ENCODE results near the gene OGN. TPM values are rescaled to one million over a fixed set of nuclear protein-coding genes. Genes with fewer than 3 reads are reported as not detected.
"Not testable (repeated sequence)": the region's sequence is repeated elsewhere in the genome, so short reads cannot be mapped to it uniquely, and the experiment has no call there.

Gene OGN
- polyA plus RNA-seq, 1 donor (not counting 4 experiments of a cell fraction or from before 2014, with no cell fraction given) = not detected

- no peak overlapping the region for H2AFZ ChIP-seq (ENCODE audit: control insufficient read depth, low read length)
- no peaks in the 10 kb centered on the region for H3K4me1 ChIP-seq (ENCODE audit: control insufficient read depth, extremely low read depth, insufficient read depth, low read length)
- no peaks in the 10 kb centered on the region for H3K27me3 ChIP-seq (ENCODE audit: control insufficient read depth, extremely low read depth, insufficient read depth, low read length)
- TF ChIP-seq CTCF (optimal IDR thresholded peaks at IDR 0.05 in 1 of 3, IDR thresholded peaks at IDR 0.05 in 1 of 3, conservative IDR thresholded peaks at IDR 0.05 in 1 of 3; ENCODE audit: extremely low read depth in 1 of 3, insufficient read depth in 2 of 3, low read length in 3 of 3) = no peak
- no peak for TF ChIP-seq EZH2 (IDR thresholded peaks at IDR 0.05; ENCODE audit: low read length)
- FAIRE-seq (no peak), DNase-seq (ENCODE audit: low read depth, low spot score) (no peak)
- H3K4me3 ChIP-seq (ENCODE audit: control insufficient read depth in 2 of 3, extremely low read depth in 1 of 3, insufficient read depth in 2 of 3, low read depth in 1 of 3, low read length in 3 of 3) = no peak overlapping the region
- dilution Hi-C loops (cut with MboI; ENCODE audit: extremely low pct_ligation_motif_present, low sequenced_read_pairs) = no loop called here
- H4K20me1 ChIP-seq (ENCODE audit: control insufficient read depth, extremely low read depth, insufficient read depth, low read length) = no peaks in the 10 kb centered on the region
- H3K79me2 ChIP-seq (ENCODE audit: control insufficient read depth, insufficient read depth, low read length) = no peaks in the 10 kb centered on the region
- no peaks in the 10 kb centered on the region for H3K9me1 ChIP-seq (ENCODE audit: control insufficient read depth, extremely low read depth, insufficient read depth, low read length)
- H3K27ac ChIP-seq (ENCODE audit: control insufficient read depth, insufficient read depth, low read length) = no peak overlapping the region
- H3K4me2 ChIP-seq (ENCODE audit: control insufficient read depth, extremely low read depth, insufficient read depth, low read depth, low read length) = no peak overlapping the region
- no peaks in the 10 kb centered on the region for H3K9me3 ChIP-seq (ENCODE audit: control insufficient read depth, low read depth, low read length)
- no peak overlapping the region for H3K9ac ChIP-seq (ENCODE audit: control insufficient read depth, extremely low read depth, insufficient read depth, low read length)
- H3K36me3 ChIP-seq (ENCODE audit: control insufficient read depth in 2 of 2, extremely low read depth in 1 of 2, insufficient read depth in 2 of 2, low read length in 2 of 2) = no peaks in the 10 kb centered on the region
Observed at GRCh38 chr9:92422611-92423338, 18.4 kb upstream of the OGN start.

- H3K9me3 ChIP-seq (ENCODE audit: control insufficient read depth, low read depth, low read length) = no peaks in the 10 kb centered on the region
- H3K36me3 ChIP-seq (ENCODE audit: control insufficient read depth in 2 of 2, extremely low read depth in 1 of 2, insufficient read depth in 2 of 2, low read length in 2 of 2) = no peaks in the 10 kb centered on the region
- H3K9ac ChIP-seq (ENCODE audit: control insufficient read depth, extremely low read depth, insufficient read depth, low read length) = no peak overlapping the region
- H4K20me1 ChIP-seq (ENCODE audit: control insufficient read depth, extremely low read depth, insufficient read depth, low read length) = no peaks in the 10 kb centered on the region
- no peaks in the 10 kb centered on the region for H3K4me1 ChIP-seq (ENCODE audit: control insufficient read depth, extremely low read depth, insufficient read depth, low read length)
- no peak for TF ChIP-seq EZH2 (IDR thresholded peaks at IDR 0.05; ENCODE audit: low read length)
- no peak for TF ChIP-seq CTCF (optimal IDR thresholded peaks at IDR 0.05 in 1 of 3, IDR thresholded peaks at IDR 0.05 in 1 of 3, conservative IDR thresholded peaks at IDR 0.05 in 1 of 3; ENCODE audit: extremely low read depth in 1 of 3, insufficient read depth in 2 of 3, low read length in 3 of 3)
- dilution Hi-C loops (cut with MboI; ENCODE audit: extremely low pct_ligation_motif_present, low sequenced_read_pairs) = no loop called here
- H3K27me3 ChIP-seq (ENCODE audit: control insufficient read depth, extremely low read depth, insufficient read depth, low read length) = no peaks in the 10 kb centered on the region
- no peaks in the 10 kb centered on the region for H3K9me1 ChIP-seq (ENCODE audit: control insufficient read depth, extremely low read depth, insufficient read depth, low read length)
- DNase-seq (ENCODE audit: low read depth, low spot score) (no peak), FAIRE-seq (no peak)
- no peak overlapping the region for H2AFZ ChIP-seq (ENCODE audit: control insufficient read depth, low read length)
- no peak overlapping the region for H3K4me3 ChIP-seq (ENCODE audit: control insufficient read depth in 2 of 3, extremely low read depth in 1 of 3, insufficient read depth in 2 of 3, low read depth in 1 of 3, low read length in 3 of 3)
- no peaks in the 10 kb centered on the region for H3K79me2 ChIP-seq (ENCODE audit: control insufficient read depth, insufficient read depth, low read length)
- no peak overlapping the region for H3K4me2 ChIP-seq (ENCODE audit: control insufficient read depth, extremely low read depth, insufficient read depth, low read depth, low read length)
- H3K27ac ChIP-seq (ENCODE audit: control insufficient read depth, insufficient read depth, low read length) = no peak overlapping the region
Observed at GRCh38 chr9:92414566-92414965, 10.2 kb upstream of the OGN start.

- H3K9ac ChIP-seq (ENCODE audit: control insufficient read depth, extremely low read depth, insufficient read depth, low read length); H3K9me1 ChIP-seq (ENCODE audit: control insufficient read depth, extremely low read depth, insufficient read depth, low read length); H3K27ac ChIP-seq (ENCODE audit: control insufficient read depth, insufficient read depth, low read length); H3K4me2 ChIP-seq (ENCODE audit: control insufficient read depth, extremely low read depth, insufficient read depth, low read depth, low read length); H3K9me3 ChIP-seq (ENCODE audit: control insufficient read depth, low read depth, low read length); H3K27me3 ChIP-seq (ENCODE audit: control insufficient read depth, extremely low read depth, insufficient read depth, low read length); H3K4me1 ChIP-seq (ENCODE audit: control insufficient read depth, extremely low read depth, insufficient read depth, low read length); dilution Hi-C loops (cut with MboI; ENCODE audit: extremely low pct_ligation_motif_present, low sequenced_read_pairs); H3K4me3 ChIP-seq (ENCODE audit: control insufficient read depth in 2 of 3, extremely low read depth in 1 of 3, insufficient read depth in 2 of 3, low read depth in 1 of 3, low read length in 3 of 3); H2AFZ ChIP-seq (ENCODE audit: control insufficient read depth, low read length); DNase-seq (ENCODE audit: low read depth, low spot score); H4K20me1 ChIP-seq (ENCODE audit: control insufficient read depth, extremely low read depth, insufficient read depth, low read length); H3K79me2 ChIP-seq (ENCODE audit: control insufficient read depth, insufficient read depth, low read length); FAIRE-seq; H3K36me3 ChIP-seq (ENCODE audit: control insufficient read depth in 2 of 2, extremely low read depth in 1 of 2, insufficient read depth in 2 of 2, low read length in 2 of 2): not testable (repeated sequence)
Observed at GRCh38 chr9:92411157-92411556, 6.8 kb upstream of the OGN start.
